NOMO-1 treated with dmso at 0.1 percent for 144 hours (cell line): ENCODE results near the gene DOP1B.
A peak's percentile ranks its signal among the peaks of the same experiment; 100 is the strongest.
"Not testable (repeated sequence)": the region's sequence is repeated elsewhere in the genome, so short reads cannot be mapped to it uniquely, and the experiment has no call there.

Experiments used
- DNase-seq: peaks from one replicate; lab custom pipeline; 2025; ENCODE audit not compliant: unreplicated experiment; lab: John Stamatoyannopoulos, UW

DOP1B gene, protein sequence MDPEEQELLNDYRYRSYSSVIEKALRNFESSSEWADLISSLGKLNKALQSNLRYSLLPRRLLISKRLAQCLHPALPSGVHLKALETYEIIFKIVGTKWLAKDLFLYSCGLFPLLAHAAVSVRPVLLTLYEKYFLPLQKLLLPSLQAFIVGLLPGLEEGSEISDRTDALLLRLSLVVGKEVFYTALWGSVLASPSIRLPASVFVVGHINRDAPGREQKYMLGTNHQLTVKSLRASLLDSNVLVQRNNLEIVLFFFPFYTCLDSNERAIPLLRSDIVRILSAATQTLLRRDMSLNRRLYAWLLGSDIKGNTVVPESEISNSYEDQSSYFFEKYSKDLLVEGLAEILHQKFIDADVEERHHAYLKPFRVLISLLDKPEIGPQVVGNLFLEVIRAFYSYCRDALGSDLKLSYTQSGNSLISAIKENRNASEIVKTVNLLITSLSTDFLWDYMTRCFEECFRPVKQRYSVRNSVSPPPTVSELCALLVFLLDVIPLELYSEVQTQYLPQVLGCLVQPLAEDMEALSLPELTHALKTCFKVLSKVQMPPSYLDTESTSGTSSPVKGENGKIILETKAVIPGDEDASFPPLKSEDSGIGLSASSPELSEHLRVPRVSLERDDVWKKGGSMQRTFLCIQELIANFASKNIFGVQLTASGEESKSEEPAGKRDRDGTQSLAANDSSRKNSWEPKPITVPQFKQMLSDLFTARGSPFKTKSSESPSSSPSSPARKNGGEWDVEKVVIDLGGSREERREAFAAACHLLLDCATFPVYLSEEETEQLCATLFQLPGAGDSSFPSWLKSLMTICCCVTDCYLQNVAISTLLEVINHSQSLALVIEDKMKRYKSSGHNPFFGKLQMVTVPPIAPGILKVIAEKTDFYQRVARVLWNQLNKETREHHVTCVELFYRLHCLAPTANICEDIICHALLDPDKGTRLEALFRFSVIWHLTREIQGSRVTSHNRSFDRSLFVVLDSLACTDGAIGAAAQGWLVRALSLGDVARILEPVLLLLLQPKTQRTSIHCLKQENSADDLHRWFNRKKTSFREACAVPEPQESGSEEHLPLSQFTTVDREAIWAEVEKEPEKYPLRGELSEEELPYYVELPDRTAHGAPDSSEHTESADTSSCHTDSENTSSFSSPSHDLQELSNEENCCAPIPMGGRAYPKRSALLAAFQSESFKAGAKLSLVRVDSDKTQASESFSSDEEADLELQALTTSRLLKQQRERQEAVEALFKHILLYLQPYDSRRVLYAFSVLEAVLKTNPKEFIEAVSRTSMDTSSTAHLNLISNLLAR (N-terminal part only)

DNA sequence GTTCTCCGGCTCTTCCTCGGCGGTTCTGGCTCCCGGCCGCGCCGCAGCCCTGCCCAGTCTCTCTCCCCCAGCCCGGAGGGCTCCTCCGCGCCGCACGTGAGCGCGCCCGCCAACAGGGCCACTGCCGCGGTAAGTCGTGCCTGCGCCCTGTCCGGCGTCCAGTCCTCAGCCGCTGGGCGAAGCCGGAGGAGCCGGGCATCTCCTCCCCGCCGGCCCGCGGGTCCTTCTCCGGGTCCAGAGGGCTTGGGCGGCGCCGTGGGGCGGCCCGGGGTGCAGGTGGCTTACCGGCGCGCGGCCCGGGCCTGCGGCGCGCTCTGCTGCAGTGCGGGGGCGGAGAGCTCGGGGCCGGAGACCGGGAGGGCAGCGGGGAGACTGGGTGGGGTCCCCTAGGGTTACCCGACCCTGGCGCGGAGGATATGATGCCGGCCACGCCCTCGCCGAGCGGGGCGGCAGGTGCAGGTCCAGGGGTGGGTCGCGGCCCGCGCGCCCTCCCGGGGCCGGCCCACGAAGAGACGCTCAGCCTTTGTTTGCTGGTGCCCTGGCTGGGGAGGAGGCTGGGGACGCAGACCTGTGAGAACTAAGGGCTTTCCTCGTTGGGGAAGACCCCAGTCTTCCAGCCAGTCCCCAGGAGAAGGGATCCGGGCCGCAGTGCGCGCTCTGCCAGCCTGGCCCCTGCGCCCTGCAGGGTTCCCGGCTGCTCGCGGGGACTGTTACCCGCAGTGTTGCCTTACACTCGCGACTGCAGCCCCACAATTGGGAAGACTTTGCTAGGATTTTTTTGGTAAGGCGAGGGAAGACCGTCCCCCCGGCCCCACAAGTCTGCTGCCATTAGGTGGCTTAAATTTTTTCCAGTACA lies at the start of gene DOP1B:
Gene DOP1B, plus strand, starts transcription at position 10 of the 856 bp plus-strand sequence. CDS start 7,910 bp downstream, outside the sequence.
- peak; percentile 44 for DNase-seq

DNA sequence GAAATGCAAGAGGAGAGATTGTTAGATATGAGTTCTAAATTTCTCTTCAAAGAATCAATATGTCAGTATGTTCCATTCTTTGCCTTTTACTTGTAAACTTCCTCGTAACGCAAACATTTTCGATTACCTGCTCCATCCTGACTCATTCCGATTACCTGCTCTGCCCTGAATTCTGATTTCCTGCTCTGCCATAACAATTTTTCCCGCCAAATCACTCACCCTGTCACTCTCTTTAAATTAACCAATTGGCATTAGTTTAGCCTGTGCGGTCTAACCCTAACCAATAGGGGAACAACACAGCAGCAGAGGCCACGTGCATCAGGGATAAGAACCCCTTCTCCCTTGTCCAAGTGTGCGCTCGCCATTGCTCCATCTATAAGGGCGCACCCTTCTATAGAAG lies 46.8 kb upstream of the DOP1B start:
- DNase-seq: no peak

DNA sequence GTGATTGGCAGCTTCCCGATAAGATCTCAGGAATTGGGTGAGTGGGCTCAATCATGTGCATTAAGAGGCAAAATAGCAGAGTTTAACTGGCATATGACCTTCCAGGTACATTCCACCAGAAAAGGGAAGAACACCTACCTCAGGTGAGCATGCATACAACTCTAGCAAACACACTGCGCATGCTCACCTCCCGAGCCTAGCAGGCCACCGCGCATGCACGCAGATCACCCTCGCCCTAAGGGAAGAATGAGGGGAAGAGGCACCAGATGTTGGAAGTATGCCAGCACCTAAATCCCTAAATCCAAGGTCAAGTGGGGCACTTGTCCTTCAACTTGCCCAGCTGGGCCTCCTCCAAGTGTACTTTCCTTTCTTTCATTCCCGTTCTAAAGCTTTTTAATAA lies 45.4 kb upstream of the DOP1B start:
- DNase-seq: no peak

DNA sequence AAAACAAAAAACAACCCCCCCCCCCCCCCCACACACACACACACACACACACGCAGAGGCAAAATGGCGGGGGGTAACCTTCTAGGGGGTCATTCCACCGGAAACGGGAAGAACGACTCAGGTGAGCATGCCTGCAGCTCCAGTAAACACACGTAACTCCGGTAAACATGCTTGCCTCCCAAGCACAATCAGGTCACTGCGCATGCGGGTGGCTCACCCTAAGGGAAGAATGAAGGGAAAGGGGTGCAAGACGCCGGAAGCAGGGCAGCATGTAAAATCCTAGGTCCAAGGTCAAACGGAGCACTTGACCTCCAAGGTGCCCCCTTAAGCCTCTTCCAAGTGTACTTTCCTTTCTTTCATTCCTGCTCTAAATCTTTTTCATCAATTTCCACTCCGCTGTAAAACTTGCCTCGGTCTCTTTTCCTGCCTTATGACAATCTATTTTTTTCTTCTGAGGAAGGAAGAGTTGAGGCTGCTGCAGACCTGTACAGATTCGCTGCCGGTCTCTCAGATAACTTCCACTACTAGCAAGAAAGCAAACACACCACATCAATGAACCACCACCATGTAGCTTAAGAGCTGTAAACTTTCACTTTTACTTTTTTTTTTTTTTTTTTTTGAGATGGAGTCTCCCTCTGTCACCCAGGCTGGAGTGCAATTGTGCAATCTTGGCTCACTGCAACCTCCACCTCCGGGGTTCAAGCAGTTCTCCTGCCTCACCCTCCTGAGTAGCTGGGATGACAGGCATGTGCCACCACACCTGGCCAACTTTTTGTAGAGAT lies 42.8 kb upstream of the DOP1B start:
- DNase-seq: peak; percentile 14

DNA sequence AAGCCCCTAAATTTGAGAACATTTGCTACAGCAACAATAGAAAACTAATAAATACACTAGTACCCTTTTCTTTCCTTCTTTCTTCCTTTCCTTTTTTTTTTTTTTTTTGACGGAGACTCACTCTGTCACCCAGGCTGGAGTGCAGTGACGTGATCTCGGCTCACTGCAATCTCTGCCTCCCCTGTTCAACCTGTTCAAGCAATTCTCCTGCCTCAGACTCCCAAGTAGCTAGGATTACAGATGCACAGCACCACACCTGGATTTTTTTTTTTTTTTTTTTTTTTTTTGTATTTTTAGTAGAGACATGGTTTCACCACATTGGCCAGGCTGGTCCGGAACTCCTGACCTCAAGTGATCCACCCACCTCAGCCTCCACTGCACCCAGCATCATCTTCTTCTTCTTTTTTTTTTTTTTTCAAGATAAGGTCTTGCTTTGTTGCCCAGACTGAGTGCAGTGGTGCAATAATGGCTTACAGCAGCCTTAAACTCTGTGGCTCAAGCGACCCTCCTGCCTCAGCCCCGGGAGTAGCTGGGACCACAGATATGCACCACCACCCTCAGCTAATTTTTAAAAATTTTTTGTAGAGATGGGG lies 41.4 kb upstream of the DOP1B start:
- peak; percentile 52 for DNase-seq

DNA sequence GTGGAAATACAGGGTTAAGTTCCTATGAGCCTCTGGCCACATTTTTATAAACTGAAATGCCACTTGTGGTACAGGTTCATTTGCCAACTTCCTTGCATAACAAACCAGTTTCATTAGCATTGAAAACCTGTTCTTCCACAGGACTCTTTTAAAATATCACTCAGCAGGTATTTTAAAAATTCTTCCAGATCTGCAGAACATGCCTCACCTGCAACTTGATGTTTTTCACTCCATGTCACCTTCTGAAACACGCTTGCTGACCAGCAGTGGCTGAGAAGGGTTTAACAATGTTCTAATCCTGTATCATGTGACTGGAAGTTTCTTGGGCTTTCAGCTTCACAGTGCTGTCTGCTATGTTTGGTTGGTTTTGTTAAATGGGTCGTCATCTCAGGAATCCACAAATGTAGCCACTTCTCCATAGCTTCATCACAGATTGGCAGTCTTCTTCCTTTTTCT lies 39.3 kb upstream of the DOP1B start:
- DNase-seq: no peak

DNA sequence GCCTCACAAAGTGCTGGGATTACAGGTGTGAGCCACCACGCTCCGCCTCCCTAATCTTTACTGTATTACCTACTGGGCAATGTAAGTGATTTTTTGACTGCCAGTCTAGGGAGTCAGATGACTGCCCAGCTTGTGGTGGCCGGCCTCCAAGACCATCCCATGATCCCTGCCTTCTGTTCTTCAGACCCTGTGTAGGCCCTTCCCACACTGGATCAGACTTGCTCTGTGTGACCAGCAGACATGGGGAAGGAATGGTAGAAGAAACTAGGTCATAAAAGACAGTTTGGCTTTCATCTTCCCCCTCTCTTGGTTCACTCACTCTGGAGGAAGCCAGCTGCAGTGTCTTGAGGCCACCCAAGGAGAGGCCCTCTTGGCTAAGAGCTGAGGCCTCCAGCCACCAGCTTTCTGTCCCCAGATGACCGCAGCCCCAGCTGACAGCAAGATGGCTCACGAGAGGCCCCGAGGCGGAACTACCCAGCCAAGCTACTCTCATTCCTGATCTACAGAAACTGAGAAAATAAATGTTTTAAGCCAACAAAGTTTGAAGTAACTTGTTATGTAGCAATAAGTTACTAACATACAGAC lies 36.2 kb upstream of the DOP1B start:
- DNase-seq: peak; percentile 83

DNA sequence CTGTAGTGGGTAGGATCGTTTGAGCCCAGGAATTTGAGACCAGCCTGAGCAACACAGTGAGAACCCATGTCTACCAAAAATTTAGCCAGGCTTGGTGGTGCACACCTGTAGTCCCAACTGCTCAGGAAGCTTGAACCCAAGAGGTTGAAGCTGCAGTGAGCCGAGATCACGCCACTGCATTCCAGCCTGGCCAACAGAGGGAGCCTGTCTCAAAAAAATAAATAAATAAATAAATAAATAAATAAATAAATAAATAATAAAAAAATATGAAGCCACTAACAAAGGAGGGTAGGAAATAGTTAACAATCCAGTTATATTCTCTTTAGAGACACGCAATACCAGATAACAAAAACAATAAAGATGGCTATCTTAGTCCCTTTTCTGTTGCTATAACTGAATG lies 33.6 kb upstream of the DOP1B start:
- no peak for DNase-seq

DNA sequence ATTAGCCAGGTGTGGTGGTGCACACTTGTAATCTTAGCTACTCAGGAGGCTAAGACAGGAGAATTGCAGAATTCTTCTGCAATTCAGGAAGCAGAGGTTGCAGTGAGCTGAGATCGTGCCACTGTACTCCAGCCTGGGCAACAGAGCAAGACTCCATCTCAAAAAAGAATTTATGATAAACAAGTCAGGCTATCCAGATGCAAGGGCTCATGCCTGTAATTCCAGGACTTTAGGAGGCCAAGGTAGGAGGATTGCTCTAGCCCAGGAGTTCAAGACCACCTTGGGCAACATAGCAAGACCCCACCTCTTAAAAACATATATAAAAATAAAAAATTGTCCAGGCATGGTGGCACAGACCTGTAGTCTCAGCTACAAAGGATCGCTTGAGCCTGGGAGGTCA lies 32.2 kb upstream of the DOP1B start:
- no peak for DNase-seq

DNA sequence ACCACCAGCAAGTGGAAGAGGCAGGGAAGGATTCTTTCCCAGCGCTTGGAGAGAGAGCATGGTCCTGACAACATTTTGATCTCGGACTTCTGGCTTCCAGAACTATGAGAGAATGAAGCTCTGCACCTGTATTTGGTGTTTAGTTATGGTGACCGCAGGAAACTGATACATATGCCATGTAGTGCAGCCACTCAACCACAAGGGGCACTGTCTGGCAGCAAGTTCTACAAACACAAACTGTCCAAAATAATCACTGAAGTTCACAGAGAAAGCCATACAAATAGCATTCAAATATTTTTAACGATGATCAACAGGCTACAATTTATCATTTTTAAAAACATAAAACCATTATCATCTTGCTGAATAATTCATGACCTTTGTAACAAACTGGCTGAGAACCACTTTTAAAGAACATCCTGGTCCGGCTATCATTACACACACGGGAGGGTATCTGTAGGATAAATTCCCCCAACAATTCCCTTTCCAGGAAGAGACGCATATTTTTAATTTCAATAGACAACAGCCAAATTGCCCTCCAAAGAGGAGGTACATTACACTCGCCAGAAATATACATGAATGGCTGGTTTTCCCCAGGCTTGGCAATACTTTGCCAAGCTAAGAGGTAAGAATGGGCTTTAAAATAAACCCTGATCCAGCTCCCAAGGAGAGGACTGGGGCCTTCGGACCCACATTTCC lies 31.0 kb upstream of the DOP1B start:
- DNase-seq: no peak

DNA sequence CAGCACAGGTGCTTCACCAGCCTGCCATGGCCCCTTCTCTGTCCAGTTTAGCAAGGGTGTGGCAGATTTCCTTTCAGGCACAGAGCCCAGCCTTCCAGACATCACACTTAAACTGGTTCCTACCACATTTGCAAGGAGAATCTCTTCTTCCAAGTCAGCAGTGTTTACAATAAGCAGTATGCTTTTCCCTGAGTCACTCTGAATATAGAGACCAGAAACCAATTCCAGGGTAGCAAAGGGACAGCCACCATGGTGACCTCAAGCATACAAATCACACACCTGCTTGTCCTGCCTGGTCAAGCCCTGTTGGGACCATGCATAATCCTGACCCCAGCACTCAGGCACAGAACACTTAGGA lies 30.4 kb upstream of the DOP1B start:
- DNase-seq: no peak

DNA sequence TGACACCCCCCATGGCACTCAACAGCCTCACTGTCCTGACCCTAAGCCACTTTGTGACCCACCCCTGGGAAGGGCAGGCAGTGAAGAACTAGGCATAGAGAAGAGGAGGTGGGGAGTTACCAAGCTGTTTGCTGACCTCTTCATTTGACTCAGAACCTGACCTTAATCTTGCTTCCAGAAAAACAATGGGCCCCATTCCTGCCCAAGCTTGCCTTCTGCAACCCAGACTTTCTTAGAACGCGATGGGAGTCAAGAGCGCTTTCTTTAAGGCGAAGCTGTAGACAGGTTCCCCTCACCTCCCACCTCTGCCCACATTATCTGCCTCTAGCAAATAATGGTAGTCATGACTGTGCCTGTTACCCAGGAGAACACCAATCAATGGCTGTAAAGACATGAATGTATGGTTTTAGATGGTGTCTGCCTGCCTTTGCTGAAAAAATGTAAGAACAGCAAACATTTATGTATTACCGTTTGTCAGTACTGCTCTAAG lies 30.0 kb upstream of the DOP1B start:
- no peak for DNase-seq

DNA sequence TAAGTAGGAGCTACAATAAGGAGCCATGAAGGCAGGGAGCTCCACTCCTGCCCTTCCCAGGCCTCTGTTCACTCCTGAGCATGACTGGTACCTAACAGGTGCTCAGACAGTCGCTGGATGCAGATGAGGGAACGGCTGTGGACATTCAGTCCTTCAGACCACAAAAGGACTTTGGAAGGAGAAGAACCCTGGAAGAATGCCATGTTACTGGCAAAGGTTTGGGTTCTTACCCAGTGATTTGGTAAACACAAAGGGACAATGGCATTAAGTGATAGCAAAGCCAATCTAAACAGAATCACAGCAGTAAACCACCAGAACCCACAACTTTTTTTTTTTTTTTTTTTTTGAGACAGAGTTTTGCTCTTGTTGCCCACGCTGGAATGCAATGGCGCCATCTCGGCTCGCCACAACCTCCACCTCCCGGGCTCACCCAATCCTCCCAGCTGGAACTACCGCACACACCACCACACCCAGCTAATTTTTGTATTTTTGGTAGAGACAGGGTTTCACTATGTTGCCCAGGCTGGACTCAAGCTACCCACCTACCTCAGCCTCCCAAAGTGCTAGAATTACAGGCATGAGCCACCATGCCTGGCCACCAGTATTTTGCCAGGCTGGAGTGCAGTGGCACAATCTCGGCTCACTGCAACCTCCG lies 29.2 kb upstream of the DOP1B start:
- DNase-seq: no peak

DNA sequence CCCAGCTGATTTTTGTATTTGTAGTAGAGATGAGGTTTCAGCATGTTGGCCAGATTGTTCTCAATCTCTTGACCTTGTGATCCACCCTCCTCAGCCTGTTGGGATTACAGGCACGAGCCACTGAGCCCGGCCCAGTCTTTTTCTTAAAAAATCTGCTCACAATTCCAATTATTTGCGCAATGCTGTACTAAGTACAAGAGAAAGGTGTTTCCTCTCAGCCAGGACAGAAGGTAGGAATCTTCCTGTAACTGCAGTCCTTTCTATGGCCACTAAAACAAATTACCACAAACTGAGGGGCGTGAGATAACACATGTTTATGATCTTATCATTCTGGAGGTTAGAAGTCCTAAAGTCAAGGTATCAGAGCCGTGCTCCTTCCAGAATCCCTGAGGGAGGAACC lies 28.6 kb upstream of the DOP1B start:
- no peak for DNase-seq

DNA sequence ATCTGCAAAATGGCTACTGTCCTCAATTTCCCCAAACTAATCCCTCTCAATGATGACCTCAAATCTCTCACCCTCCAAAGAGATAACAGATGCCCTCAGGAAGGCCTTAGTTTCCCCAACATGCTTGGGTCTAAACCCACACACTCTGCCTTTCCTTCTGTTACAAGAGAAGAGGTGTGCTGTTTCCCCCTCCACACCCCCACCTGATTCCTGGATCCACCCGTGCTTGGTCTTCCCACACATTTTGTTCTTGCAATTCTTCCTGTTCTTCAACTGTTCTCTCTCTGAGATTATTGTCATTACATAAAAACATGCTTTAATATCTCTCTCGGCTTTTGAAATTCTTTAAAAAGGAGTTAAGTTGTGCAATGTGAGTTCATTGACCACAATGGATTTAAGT lies 27.4 kb upstream of the DOP1B start:
- no peak for DNase-seq

DNA sequence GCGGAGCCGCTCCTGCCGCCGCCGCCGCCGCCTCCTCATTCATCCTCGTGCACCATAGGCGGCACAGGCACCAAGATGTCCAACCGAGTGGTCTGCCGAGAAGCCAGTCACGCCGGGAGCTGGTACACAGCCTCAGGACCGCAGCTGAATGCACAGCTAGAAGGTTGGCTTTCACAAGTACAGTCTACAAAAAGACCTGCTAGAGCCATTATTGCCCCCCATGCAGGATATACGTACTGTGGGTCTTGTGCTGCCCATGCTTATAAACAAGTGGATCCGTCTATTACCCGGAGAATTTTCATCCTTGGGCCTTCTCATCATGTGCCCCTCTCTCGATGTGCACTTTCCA lies 26.2 kb upstream of the DOP1B start:
- not testable (repeated sequence) for DNase-seq

DNA sequence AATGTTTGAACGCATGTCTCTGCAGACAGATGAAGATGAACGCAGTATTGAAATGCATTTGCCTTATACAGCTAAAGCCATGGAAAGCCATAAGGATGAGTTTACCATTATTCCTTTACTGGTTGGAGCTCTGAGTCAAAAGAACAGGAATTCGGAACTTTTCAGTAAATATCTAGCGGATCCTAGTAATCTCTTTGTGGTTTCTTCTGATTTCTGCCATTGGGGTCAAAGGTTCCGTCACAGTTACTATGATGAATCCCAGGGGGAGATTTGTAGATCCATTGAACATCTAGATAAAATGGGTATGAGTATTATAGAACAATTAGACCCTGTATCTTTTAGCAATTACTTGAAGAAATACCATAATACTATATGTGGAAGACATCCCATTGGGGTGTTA lies 25.8 kb upstream of the DOP1B start:
- DNase-seq: not testable (repeated sequence)

DNA sequence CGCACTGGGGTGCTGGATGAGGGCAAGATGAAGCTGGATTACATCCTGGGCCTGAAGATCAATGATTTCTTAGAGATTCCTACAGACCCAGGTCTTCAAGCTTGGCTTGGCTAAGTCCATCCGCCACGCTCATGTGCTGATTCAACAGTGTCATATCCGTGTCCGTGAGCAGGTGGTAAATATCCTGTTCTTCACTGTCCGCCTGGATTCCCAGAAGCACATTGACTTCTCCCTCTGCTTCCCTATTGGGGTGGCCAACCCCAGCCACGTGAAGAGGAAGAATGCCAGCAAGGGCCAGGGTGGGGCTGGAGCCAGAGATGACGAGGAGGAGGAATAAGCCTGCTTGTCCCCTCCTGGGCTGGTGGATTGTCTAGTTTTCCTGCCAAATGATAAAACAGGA lies 23.9 kb upstream of the DOP1B start:
- no peak for DNase-seq
